ENCODE results near the gene CCDC24.

- TF ChIP-seq, protein P1, sequence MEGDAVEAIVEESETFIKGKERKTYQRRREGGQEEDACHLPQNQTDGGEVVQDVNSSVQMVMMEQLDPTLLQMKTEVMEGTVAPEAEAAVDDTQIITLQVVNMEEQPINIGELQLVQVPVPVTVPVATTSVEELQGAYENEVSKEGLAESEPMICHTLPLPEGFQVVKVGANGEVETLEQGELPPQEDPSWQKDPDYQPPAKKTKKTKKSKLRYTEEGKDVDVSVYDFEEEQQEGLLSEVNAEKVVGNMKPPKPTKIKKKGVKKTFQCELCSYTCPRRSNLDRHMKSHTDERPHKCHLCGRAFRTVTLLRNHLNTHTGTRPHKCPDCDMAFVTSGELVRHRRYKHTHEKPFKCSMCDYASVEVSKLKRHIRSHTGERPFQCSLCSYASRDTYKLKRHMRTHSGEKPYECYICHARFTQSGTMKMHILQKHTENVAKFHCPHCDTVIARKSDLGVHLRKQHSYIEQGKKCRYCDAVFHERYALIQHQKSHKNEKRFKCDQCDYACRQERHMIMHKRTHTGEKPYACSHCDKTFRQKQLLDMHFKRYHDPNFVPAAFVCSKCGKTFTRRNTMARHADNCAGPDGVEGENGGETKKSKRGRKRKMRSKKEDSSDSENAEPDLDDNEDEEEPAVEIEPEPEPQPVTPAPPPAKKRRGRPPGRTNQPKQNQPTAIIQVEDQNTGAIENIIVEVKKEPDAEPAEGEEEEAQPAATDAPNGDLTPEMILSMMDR (IDR thresholded peaks at IDR 0.05) = no peak
- TF ChIP-seq EP300 (IDR thresholded peaks at IDR 0.05) (no peak), POLR2AphosphoS5 (IDR thresholded peaks at IDR 0.05) (no peak)
These were observed 21.7 kb downstream of the CCDC24 start for GRCh38 chr1:44012941-44013609.
